ENCODE measurements around the gene VTI1A. TPM values are rescaled to one million over a fixed set of nuclear protein-coding genes. Genes with fewer than 3 reads are reported as not detected.

Gene VTI1A
- total and polyA plus RNA-seq, 4 donors, result 5.5 to 26.9 (median 13.1) TPM

GRCh38 chr10:112658465-112658864 is 211.4 kb downstream of the VTI1A start (continued):
- no peak for TF ChIP-seq RXRA (IDR thresholded peaks at IDR 0.05)
- no peak for TF ChIP-seq YY1 (IDR thresholded peaks at IDR 0.05)
- no peak for TF ChIP-seq SP1 (IDR thresholded peaks at IDR 0.05)
- TF ChIP-seq JUND (IDR thresholded peaks at IDR 0.05), result no peak
- no peak for TF ChIP-seq MAX (IDR thresholded peaks at IDR 0.05)
- no peak for TF ChIP-seq NR2F2 (IDR thresholded peaks at IDR 0.05)
- TF ChIP-seq RAD21 (IDR thresholded peaks at IDR 0.05), result no peak

DNA sequence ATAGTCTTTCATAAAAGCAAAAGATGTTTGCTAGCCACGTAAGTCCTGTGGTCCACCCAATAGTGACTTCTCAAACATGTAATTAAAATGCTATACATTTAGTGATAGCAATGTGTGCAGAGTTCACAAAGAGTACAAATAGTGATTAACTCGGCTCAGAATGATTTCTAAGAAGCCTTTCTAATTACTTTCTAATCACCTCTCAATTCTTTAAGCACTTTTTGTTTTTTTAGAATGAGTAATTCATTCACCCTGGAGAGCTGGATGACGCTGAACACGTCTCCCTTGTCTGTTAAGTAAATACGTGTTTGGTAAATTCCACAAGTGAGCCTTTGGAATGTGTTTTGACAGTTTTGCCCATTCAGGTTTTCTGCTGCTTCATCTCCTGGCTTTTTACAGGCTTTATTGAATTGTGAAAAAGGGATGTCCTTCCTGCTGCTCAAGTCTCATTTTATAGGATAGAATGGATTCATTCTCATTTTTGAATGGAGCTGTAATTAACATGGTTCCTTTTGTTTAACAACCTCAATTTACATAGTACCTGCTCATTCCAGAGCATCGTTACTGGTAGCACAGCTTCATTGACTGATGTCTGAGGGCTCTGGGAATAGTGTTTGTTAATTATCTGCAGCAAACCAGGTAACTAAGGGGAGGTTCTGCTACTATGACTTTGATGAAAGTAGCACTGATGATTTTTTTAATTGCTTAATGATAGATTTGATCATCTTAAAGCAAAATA is 212.1 kb downstream of the VTI1A start:
- H3K27ac ChIP-seq (ENCODE audit: low read depth in 1 of 2, low read length in 2 of 2), result no peak overlapping the region
- DNase-seq (ENCODE audit: low spot score), result no peak
- 70% methylated on average over 6 of the region's 6 CpGs for WGBS
- H3K9ac ChIP-seq (ENCODE audit: low read depth in 1 of 2, low read length in 2 of 2), result no peak overlapping the region
- H3K27me3 ChIP-seq (ENCODE audit: control insufficient read depth in 4 of 4, insufficient read depth in 4 of 4, low read length in 3 of 4), result no peaks in the 10 kb centered on the region
- no peak overlapping the region for H3K4me3 ChIP-seq (ENCODE audit: low read depth in 1 of 3, low read length in 3 of 3)
- H3K9me3 ChIP-seq (ENCODE audit: control insufficient read depth in 4 of 4, low read length in 3 of 4), result no peaks in the 10 kb centered on the region
- no peaks in the 10 kb centered on the region for H3K36me3 ChIP-seq (ENCODE audit: control insufficient read depth in 4 of 4, insufficient read depth in 3 of 4, low read depth in 1 of 4, low read length in 3 of 4)
- H3K4me1 ChIP-seq (ENCODE audit: control insufficient read depth in 4 of 4, insufficient read depth in 4 of 4, low read length in 3 of 4), result peaks cover 0 to 5% (median 0%) of the 10 kb centered on the region in 4 donors
- TF ChIP-seq TAF1 (conservative IDR thresholded peaks at IDR 0.05) (no peak), RXRA (IDR thresholded peaks at IDR 0.05) (no peak), HNF4A (conservative IDR thresholded peaks at IDR 0.05) (peak in 1 of 2 donors; percentile 16)

DNA sequence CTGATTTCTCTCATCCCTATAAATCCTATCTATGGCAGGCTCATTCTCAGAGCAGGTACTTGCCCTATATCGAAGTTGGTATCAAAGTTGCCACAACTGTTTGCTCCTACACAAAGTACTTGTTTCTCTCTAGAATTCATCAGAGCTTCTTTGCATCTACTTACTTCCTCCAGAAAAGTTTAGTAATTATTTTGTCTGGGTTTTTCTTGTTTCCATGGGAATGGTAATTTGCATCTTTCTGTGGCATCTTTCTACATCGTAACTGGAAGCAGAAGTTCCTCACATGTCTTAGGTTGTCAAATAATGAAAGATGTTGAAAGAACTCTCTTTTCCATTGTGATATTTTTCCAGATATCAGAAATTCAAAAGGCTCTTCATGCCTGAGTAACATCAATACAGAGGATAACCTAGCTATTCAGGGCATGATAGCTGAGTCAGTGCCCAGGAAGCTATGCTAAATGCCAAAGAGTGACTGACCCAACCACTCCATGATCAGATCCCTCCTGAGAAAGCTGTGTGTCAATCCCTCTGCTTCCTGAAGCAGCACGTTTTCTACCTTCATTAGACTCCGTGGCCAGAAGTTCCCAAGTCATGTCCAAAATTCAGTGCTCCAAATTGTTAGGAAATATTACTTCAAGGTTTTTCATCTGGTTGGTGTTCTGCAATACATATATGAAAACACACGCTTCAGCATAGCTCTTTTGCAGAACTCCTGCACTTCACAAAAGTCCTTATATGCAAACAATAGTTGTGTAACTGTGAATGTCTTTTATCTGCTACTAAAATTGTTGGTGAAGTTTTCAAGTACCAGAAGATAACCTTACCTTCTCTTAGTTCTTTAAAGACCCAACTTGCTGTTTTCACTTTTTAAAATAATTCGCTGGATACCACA is 216.5 kb downstream of the VTI1A start:
- H3K4me1 ChIP-seq (ENCODE audit: control insufficient read depth in 4 of 4, insufficient read depth in 4 of 4, low read length in 3 of 4), result no peaks in the 10 kb centered on the region
- no peaks in the 10 kb centered on the region for H3K9me3 ChIP-seq (ENCODE audit: control insufficient read depth in 4 of 4, low read length in 3 of 4)
- no peak overlapping the region for H3K4me3 ChIP-seq (ENCODE audit: low read depth in 1 of 3, low read length in 3 of 3)
- no peak for DNase-seq (ENCODE audit: low spot score)
- H3K36me3 ChIP-seq (ENCODE audit: control insufficient read depth in 4 of 4, insufficient read depth in 3 of 4, low read depth in 1 of 4, low read length in 3 of 4), result no peaks in the 10 kb centered on the region
- no peak overlapping the region for H3K9ac ChIP-seq (ENCODE audit: low read depth in 1 of 2, low read length in 2 of 2)
- TF ChIP-seq TAF1 (conservative IDR thresholded peaks at IDR 0.05) (no peak), NR2F2 (IDR thresholded peaks at IDR 0.05) (no peak), RAD21 (IDR thresholded peaks at IDR 0.05) (no peak), HNF4A (conservative IDR thresholded peaks at IDR 0.05) (no peak), FOXA1 (IDR thresholded peaks at IDR 0.05) (no peak), EGR1 (IDR thresholded peaks at IDR 0.05; ENCODE audit: low read depth in 2 of 2) (no peak), YY1 (IDR thresholded peaks at IDR 0.05) (no peak), RXRA (IDR thresholded peaks at IDR 0.05) (no peak), SP1 (IDR thresholded peaks at IDR 0.05) (no peak), FOXA2 (IDR thresholded peaks at IDR 0.05) (no peak), JUND (IDR thresholded peaks at IDR 0.05) (no peak), ZBTB33 (IDR thresholded peaks at IDR 0.05) (no peak), MAX (IDR thresholded peaks at IDR 0.05) (no peak), GABPA (IDR thresholded peaks at IDR 0.05 in 1 of 2, conservative IDR thresholded peaks at IDR 0.05 in 1 of 2) (no peak), CTCF (IDR thresholded peaks at IDR 0.05; ENCODE audit: low read depth, low read length, missing input control) (no peak)
- TF ChIP-seq, protein P1, sequence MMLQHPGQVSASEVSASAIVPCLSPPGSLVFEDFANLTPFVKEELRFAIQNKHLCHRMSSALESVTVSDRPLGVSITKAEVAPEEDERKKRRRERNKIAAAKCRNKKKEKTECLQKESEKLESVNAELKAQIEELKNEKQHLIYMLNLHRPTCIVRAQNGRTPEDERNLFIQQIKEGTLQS (IDR thresholded peaks at IDR 0.05), result no peak
- H3K27ac ChIP-seq (ENCODE audit: low read depth in 1 of 2, low read length in 2 of 2), result no peak overlapping the region
- H3K27me3 ChIP-seq (ENCODE audit: control insufficient read depth in 4 of 4, insufficient read depth in 4 of 4, low read length in 3 of 4), result no peaks in the 10 kb centered on the region
- WGBS, result 96% methylated on average over 6 of the region's 6 CpGs

Data from liver (tissue), 9 donors.